Measurements from ENCODE around the gene CABP1. TPM values are rescaled to one million over a fixed set of nuclear protein-coding genes. Genes with fewer than 3 reads are reported as not detected.

The CABP1 gene
- total and polyA plus RNA-seq, 2 experiments from 2014 or later = 5.1 to 5.2 TPM

GRCh38 chr12:120710031-120710804, 69.8 kb downstream of the CABP1 start, which contains the start of gene UNC119B:
UNC119B (plus strand) TSS chr12:120710458; CDS start chr12:120710475, 17 bp downstream.
- Mint-ChIP-seq H3K9me3 (no peaks in the 10 kb centered on the region), H3K36me3 (ENCODE audit: low read depth) (peaks cover 26% of the 10 kb centered on the region), H3K4me1 (peaks cover 20% of the 10 kb centered on the region), H3K27me3 (ENCODE audit: insufficient read depth, low read depth, poor library complexity) (peaks cover 5% of the 10 kb centered on the region), H3K4me3 (peak within 1 kb of the TSS; percentile 81), H3K27ac (peak within 1 kb of the TSS; percentile 30)
- peak; percentile 83 for DNase-seq (ENCODE audit: low spot score)
- Histone ChIP-seq H3K27me3 (ENCODE audit: insufficient read depth) (no peaks in the 10 kb centered on the region), H3K27ac (ENCODE audit: low read depth) (peak within 1 kb of the TSS; percentile 42), H3K4me2 (peak within 1 kb of the TSS; percentile 97), H3K4me1 (ENCODE audit: insufficient read depth) (peaks cover 8% of the 10 kb centered on the region), H3K4me3 (peak within 1 kb of the TSS; percentile 92), H3K9me2 (ENCODE audit: insufficient read depth) (no peaks in the 10 kb centered on the region), H3K36me3 (ENCODE audit: insufficient read depth) (peaks cover 8% of the 10 kb centered on the region), H2AFZ (peak within 1 kb of the TSS; percentile 84; the same call in 1 of the 2 replicates), H4K20me1 (replicated peaks; ENCODE audit: insufficient read depth) (peaks cover 7% of the 10 kb centered on the region), H3F3A (replicated peaks; ENCODE audit: low read depth) (peaks cover 22% of the 10 kb centered on the region; the same call in 1 of the 2 replicates), H3K79me2 (replicated peaks; ENCODE audit: insufficient read depth) (peaks cover 34% of the 10 kb centered on the region)
- no peak for TF ChIP-seq ZNF114 (CRISPR knock-in tag; IDR thresholded peaks at IDR 0.05)
- no peak for TF ChIP-seq ZNF331 (CRISPR knock-in tag; IDR thresholded peaks at IDR 0.05; ENCODE audit: low read depth)
- TF ChIP-seq CTCF (conservative IDR thresholded peaks at IDR 0.05; ENCODE audit: low read depth in 2 of 2) = no peak
- TF ChIP-seq, protein P1, sequence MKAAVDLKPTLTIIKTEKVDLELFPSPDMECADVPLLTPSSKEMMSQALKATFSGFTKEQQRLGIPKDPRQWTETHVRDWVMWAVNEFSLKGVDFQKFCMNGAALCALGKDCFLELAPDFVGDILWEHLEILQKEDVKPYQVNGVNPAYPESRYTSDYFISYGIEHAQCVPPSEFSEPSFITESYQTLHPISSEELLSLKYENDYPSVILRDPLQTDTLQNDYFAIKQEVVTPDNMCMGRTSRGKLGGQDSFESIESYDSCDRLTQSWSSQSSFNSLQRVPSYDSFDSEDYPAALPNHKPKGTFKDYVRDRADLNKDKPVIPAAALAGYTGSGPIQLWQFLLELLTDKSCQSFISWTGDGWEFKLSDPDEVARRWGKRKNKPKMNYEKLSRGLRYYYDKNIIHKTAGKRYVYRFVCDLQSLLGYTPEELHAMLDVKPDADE (IDR thresholded peaks at IDR 0.05) = no peak
- no peak for TF ChIP-seq STAT1 (IDR thresholded peaks at IDR 0.05; ENCODE audit: unreplicated experiment)
- no peak for TF ChIP-seq EZH2 (IDR thresholded peaks at IDR 0.05; ENCODE audit: low read depth, unreplicated experiment)
- TF ChIP-seq POLR2AphosphoS5 (IDR thresholded peaks at IDR 0.05; ENCODE audit: low read depth) = peak; percentile 82
- ATAC-seq = peak; percentile 87

DNA sequence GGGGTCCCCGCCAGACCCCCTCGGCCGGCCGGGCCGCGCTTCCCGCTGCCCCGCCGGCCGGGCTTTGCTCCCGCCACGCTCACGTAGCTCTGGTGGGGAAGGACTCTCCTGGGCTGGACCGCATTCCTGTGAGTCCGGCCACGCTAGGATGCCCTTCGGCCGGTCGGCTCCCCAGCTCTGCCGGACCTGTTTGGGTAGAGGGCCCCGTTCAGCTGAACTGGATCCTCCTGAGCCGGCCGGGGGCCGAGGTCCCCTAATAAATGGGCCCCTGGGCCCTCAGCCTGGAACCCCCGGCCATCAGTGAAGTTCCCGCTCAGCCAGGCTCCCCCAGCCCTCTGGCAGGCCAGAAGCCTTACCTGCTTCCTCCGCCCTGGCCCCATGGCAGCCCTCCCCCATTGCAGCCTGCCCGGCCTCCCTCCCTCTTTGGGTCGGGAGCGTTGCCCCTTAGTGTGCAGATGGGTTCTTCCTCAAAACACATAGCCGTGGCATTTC, 70.4 kb downstream of the CABP1 start:
- Mint-ChIP-seq H3K4me3 (peak overlapping the region; percentile 81), H3K27me3 (ENCODE audit: insufficient read depth, low read depth, poor library complexity) (peaks cover 5% of the 10 kb centered on the region), H3K9me3 (no peaks in the 10 kb centered on the region), H3K36me3 (ENCODE audit: low read depth) (peaks cover 30% of the 10 kb centered on the region), H3K4me1 (peaks cover 20% of the 10 kb centered on the region), H3K27ac (no peak overlapping the region; the same call in 1 of the 2 replicates)
- Histone ChIP-seq H3K4me3 (peak overlapping the region; percentile 92), H3K79me2 (replicated peaks; ENCODE audit: insufficient read depth) (peaks cover 38% of the 10 kb centered on the region), H3K4me1 (ENCODE audit: insufficient read depth) (peaks cover 8% of the 10 kb centered on the region), H2AFZ (0 out of 2 replicates have a peak overlapping the region, but pooled peaks have one; percentile 32), H3K27ac (ENCODE audit: low read depth) (no peak overlapping the region; the same call in 1 of the 2 replicates), H3K27me3 (ENCODE audit: insufficient read depth) (no peaks in the 10 kb centered on the region), H3F3A (replicated peaks; ENCODE audit: low read depth) (peaks cover 22% of the 10 kb centered on the region; the same call in 1 of the 2 replicates), H3K36me3 (ENCODE audit: insufficient read depth) (peaks cover 13% of the 10 kb centered on the region), H3K9me2 (ENCODE audit: insufficient read depth) (no peaks in the 10 kb centered on the region), H4K20me1 (replicated peaks; ENCODE audit: insufficient read depth) (peaks cover 8% of the 10 kb centered on the region), H3K4me2 (peak overlapping the region; percentile 97)
- DNase-seq (ENCODE audit: low spot score) (peak; percentile 60), ATAC-seq (peak; percentile 47)
- no peak for TF ChIP-seq NANOG (IDR thresholded peaks at IDR 0.05; ENCODE audit: borderline replicate concordance)
- TF ChIP-seq POLR2AphosphoS5 (IDR thresholded peaks at IDR 0.05; ENCODE audit: low read depth) = no peak
- no peak for TF ChIP-seq ZNF114 (CRISPR knock-in tag; IDR thresholded peaks at IDR 0.05)
- TF ChIP-seq STAT1 (IDR thresholded peaks at IDR 0.05; ENCODE audit: unreplicated experiment) = no peak
- TF ChIP-seq CREB1 (CRISPR knock-in tag; IDR thresholded peaks at IDR 0.05; ENCODE audit: low read depth) = no peak
- TF ChIP-seq CTCF (conservative IDR thresholded peaks at IDR 0.05; ENCODE audit: low read depth in 2 of 2) = no peak
- no peak for TF ChIP-seq ZNF331 (CRISPR knock-in tag; IDR thresholded peaks at IDR 0.05; ENCODE audit: low read depth)
- TF ChIP-seq, protein P1 (IDR thresholded peaks at IDR 0.05) = no peak

All from GM23338 (cell line).